Measurements from ENCODE around the gene FOXJ1.

Gene FOXJ1

DNA sequence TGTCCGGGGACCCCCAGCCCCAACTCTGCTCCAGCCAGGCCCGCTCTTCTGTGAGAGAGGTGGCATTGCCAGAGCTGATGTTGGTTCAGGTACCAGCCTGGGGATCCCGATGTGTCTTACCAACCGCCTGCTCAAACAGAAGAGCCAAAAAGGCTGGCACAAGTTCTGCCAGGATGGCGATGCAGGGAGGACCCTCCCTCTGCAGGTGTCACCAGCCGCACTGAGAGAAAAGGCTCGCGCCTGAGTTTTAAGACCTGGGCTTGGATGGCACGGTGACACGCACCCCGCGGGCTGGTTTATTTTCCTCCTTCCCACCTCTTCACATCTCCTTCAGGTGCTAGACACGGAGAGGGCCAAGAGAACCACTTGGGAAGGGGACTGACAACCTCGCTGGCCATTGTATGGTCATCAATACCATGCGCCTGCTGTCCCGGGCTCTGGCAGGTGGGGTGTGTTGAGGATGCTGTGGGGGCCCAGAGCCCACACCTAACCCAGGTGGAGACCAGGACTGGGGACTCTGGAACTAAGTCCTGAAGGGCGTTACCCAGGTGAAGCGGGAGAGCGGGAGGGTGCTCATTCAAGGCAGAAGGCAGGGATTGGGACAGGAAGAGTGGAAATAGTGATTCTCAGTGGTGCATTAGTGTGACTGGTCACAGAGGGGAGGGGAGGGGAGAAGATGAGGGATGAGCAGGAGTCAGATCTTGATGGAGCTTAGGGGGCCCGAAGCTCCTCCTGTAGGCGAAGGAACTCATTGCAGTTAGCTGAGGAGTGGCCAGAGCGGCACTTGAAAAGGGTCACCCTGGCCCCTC is 16.3 kb downstream of the FOXJ1 start:
- DNase-seq (ENCODE audit: low read depth, low spot score) = no peak

DNA sequence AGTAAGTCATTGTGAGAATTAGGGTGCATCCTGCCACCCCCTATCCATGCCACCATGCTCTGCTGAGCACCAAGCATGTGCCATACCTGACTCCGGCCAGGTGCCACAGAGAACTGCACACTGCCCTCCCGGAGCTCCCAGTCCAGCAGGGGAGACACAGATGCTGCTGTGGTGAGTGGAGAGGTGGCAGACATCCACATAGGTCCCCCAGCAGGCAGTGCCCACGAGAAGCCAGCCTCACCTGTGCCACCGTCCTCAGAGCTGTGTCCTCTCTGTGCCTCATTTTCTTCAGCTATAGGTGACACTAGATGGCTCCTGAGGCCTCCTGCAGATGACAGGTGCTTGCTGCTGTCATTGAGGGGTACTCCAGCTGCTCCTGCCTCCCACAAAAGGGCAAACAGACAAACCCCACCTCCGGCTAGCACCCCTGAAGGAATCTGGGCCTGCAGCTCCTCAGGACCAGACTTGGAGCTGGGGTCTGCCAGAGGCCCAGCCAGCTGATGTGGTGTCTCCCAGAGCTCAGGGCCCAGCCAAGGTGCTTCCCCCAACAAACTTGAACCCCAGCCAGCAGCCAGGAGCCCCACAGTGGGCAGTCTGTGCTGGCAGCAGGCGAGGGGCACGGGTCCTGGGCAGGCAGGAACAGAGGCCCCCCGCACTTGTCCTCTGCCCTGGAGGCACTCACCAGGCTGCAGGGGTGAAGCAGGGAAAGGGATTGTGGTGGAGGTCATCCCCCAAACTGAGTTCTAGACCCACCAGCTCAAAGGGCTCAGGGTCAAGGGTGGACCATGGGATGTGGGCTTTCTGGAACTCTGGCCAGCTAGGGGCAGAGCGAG is 17.1 kb downstream of the FOXJ1 start:
- no peak for DNase-seq (ENCODE audit: low read depth, low spot score)

- no peak for DNase-seq (ENCODE audit: low read depth, low spot score)
Observed at GRCh38 chr17:76123191-76123499, 17.9 kb downstream of the FOXJ1 start.

DNA sequence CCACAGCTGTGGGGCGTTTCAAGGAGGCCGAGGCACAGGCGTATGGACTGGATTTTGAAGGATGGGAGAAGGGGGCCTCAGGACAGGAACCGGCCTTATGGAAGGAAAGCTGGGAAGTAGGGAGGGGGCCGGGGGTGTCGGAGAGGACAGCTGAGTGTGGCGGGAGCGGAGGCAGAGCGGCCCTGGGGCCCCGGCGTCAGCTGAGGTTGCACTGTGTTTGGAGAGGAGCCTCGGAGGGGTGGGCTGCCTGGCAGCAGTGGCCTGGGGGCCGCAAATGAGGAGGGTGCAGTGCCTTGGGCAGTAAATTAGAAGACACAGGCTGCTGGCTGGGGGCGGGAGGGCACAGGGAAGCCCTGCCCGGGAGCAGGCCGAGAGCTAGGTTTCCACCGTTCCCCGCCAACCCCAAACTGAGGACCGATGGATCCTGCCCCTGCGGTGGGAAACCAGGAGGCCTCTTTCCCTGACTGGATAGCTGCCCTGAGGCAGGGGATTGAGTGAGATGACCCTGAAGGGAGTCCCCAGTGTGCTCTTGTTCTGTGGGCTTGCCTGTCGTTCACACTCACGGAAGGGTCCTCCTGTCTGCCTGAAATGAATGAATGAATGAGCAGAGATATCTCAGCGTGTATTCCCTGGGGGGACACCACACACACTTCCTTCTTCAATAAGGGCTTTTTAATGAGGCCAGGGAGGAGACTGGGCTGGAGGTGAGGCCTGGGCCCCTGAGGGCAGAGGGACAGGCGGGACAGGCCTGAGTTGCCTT is 18.4 kb downstream of the FOXJ1 start:
- no peak for DNase-seq (ENCODE audit: low read depth, low spot score)

DNA sequence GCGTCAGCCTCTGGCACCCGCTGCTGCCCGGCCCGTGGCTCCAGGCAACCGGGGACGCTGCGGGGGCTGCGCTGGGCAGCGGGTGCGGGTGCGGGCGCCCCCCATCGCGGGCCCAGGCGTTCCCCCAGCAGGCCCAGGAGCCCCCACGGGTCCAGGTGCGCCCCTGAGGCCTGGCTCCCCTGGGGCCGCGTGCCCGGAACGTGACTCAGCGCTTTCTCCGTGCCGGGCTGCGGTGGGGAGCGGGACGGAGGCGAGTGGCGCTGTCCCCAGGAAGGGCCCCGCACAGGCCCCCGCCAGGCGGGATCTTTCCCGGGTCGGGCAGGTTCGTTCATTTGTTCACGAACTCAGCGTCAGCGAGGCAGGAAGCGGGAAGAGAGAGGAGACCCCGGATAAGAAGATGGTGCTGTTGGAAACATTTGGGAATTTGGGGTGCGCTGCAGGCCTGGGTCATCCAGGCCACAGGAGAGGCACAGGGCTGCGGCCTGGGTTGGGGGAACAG is 19.1 kb downstream of the FOXJ1 start:
- no peak for DNase-seq (ENCODE audit: low read depth, low spot score)

DNA sequence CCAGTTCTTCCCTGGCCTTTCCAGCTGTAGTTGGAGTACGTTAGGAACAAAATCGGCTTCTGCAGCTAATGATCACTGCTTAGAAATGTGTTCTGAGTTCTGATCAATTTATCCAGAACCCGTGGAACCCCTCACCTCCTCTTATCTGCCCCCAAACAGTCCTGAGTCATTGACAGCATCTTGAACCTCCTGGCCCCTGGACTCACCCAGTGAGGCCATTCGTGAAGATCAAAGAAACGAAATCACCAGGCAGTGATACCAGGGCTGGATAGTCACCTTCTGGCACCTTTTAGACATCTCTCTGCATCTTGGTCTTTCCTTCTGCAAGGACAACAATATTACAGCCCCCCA is 20.4 kb downstream of the FOXJ1 start:
- no peak for DNase-seq (ENCODE audit: low read depth, low spot score)

GRCh38 chr17:76119409-76120371 is 21.4 kb downstream of the FOXJ1 start:
- no peak for DNase-seq (ENCODE audit: low read depth, low spot score)

GRCh38 chr17:76115138-76115754 is 25.8 kb downstream of the FOXJ1 start:
- no peak for DNase-seq (ENCODE audit: low read depth, low spot score)

DNA sequence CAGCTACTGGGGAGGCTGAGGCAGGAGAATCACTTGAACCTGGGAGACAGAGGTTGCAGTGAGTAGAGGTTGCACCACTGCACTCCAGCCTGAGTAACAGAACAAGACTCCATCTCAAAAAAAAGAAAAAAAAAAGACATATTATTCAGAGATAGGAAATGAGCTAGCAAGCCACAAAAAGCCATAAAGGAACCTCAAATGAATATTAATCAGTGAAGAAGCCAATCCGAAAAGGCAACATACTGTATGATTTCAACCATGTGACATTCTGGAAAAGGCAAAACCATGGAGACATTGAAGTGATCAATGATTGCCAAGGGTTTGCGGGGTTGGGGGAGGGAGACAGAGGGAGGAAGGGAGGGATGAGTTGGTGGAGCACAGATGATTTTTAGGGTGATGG is 29.1 kb downstream of the FOXJ1 start:
- DNase-seq (ENCODE audit: low read depth, low spot score) = no peak

DNA sequence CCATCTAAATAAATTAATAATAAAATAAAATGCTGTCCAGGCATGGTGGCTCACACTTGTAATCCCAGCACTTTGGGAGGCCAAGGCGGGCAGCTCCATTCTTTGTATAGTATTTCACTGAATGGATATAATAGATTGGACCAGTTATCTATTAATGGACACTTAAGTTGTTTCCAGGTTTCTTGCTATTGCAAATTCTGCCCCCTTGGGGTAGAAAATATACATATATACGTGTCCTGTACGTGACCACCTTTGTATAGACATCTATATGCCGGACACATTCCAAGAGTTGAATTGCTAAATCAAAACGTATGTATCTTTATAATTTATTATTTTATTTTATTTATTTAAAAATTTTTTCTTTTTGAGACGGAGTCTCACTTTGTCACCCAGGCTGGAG is 33.5 kb downstream of the FOXJ1 start:
- DNase-seq (ENCODE audit: low read depth, low spot score) = no peak

DNA sequence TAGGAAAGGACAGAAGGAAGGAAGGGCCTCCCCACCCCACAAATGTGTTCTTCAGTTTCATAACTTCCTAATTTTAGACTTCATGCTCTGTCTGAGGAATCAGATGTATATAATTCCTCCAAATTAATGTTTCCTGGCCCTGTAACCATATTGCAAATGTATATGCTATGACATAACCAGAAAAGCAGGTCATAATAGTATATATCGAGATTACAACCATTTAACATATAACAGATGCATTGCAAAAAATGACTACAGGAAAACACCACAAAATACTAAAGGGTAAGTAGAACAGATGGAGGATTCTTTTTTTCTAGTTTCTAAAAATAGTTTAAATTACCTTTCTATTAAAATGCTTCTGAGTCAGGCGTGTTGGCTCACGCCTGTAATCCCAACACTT is 34.3 kb downstream of the FOXJ1 start:
- no peak for DNase-seq (ENCODE audit: low read depth, low spot score)

DNA sequence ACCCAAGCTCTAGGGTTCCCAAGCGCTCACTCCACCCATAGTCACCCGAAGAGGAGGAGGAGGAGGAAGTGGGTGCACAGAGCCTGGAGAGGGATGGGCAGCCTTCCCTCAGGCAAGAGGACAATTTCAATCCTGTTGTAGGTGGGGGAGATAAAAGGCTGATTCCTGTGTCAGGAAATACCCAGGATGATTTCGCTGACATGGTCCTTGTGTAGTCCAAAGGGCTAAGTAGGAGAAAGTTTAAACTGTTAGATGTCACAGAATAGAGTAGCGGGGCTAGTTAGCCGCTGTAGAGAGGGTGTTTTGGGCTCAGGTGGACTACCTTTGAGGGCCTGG is 36.2 kb downstream of the FOXJ1 start:
- no peak for DNase-seq (ENCODE audit: low read depth, low spot score)

- DNase-seq (ENCODE audit: low read depth, low spot score) = no peak
Observed at GRCh38 chr17:76104140-76104895, 36.7 kb downstream of the FOXJ1 start.

GRCh38 chr17:76103274-76104139 is 37.5 kb downstream of the FOXJ1 start, which contains the start of gene EXOC7:
TSS of gene EXOC7 (minus strand) at chr17:76103787. CDS start at chr17:76103692, 95 bp downstream.
- peak; percentile 82 for DNase-seq (ENCODE audit: low read depth, low spot score)

DNA sequence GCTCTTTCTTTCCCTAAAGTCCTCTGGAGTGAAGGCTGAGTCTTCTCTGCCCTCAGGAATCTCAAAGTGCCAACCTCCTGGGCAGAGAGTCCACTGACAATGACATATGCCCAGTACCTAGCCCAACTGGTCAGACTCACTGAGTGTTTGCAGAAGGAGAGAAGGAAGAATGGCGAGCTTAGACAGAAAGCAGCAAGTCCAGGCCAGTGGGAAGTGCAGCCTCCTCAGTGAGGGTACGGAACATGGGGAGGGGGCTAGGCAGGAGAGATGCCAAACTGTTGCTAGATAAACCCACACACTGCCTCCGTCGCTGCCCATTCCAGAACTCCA is 38.1 kb downstream of the FOXJ1 start:
- DNase-seq (ENCODE audit: low read depth, low spot score) = no peak

DNA sequence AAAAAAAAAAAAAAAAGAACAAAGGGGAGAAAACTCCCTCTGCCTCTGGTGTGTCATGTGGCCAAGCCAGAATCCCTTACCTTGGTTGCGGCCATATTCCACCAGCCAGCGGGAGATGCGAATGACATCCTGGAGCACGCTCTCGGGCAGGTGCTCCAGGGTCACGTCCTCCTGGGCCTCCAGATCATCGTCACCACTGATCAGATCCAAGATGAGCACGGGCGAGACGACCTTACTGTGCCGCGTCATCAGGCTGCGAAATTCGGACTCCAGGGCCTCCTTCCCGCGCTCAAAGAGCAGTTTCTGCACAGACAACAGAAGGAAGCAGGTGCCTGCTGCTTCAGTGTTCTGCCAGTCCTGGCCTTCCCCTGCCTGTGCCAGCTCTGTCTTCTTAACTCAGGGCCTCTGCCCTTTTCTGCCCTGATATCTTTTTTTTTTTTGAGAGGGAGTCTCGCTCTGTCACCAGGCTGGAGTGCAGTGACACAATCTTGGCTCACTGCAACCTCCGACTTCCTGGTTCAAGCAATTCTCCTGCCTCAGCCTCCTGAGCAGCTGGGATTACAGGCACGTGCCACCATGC is 43.2 kb downstream of the FOXJ1 start:
- DNase-seq (ENCODE audit: low read depth, low spot score) = no peak

DNA sequence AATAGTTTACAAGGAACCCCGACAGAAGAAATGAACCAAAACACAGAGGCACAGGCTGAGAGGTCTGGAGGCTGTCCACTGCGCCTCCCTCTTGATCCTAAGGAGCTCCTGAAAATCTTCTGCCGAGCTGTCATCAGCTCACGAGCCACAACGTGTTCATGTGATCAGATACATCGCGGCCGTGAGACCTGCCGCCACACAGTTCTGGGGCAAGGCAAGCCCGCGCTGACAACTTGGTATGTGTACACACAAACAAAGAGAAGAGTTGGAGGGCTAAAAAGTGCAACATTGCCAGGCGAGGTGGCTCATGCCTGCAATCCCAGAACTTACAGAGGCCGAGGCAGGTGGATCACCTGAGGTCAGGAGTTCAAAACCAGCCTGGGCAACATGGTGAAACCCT is 45.1 kb downstream of the FOXJ1 start:
- no peak for DNase-seq (ENCODE audit: low read depth, low spot score)

DNA sequence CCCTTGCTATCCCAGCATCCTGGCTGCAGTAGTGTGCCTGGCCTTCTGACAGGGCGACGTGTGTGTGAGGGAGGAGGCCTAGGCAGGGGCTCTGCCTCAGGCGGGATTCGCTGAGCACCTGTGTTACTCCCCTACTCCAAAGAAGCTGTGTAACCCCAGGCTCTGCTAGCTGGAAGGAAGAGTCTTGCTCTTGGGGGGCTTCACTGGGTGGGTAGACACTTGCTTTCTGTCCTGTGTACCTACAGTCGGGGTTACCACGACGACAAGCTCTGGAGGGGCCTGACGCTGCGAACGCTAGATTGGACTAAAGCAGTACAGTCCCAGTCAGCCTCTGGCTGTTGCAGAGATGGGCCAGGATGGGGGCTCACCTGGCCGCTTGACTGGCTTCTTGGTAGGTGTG is 47.0 kb downstream of the FOXJ1 start:
- no peak for DNase-seq (ENCODE audit: low read depth, low spot score)

Data from activated naive CD8-positive, alpha-beta T cell treated with anti-CD3 and anti-CD28 coated beads, Interleukin-2, amount 50 U/mL, for 16 hours (primary cell).